Heart left ventricle (tissue), 16 donors: Measurements from ENCODE around the gene CNP. TPM values are rescaled to one million over a fixed set of nuclear protein-coding genes. Genes with fewer than 3 reads are reported as not detected.

Source experiments
- ATAC-seq, 4 donors: fragments of 200-7000 bp; cut with Tn5 transposase; one replicate each; pipeline ENCODE4 v1.9.1; 2020 to 2022; ENCODE audit warnings: moderate library complexity in 4 of 4, mild to moderate bottlenecking in 3 of 4, moderate number of reproducible peaks in 1 of 4
- DNase-seq, 5 donors: peaks; one replicate each; pipeline ENCODE4 v3.0.0-alpha.2; 2020
- H3K27ac ChIP-seq, 12 donors: fragments of 200-600 bp; sonication (generic) in 4 of 12; one replicate each; pipeline versions ENCODE4 v1.5.0 to v1.8.0; 2016 to 2022; ENCODE audit warnings: mild to moderate bottlenecking in 2 of 12
- H3K27me3 ChIP-seq, 9 donors: fragments of 200-600 bp; sonication (generic) in 2 of 9; one replicate each; pipeline versions ENCODE4 v1.5.1 to v1.8.0; 2016 to 2022; ENCODE audit warnings: mild to moderate bottlenecking in 3 of 9
- H3K36me3 ChIP-seq, 9 donors: fragments of 200-600 bp; sonication (generic) in 2 of 9; one replicate each; pipeline versions ENCODE4 v1.5.0 to v1.8.0; 2018 to 2022; ENCODE audit warnings: mild to moderate bottlenecking in 2 of 9
- H3K4me1 ChIP-seq, 12 donors: fragments of 200-600 bp; sonication (generic) in 4 of 12; one replicate each; pipeline versions ENCODE4 v1.5.0 to v1.8.0; 2016 to 2022; ENCODE audit warnings: mild to moderate bottlenecking in 3 of 12
- H3K4me3 ChIP-seq, 12 donors: fragments of 200-600 bp; sonication (generic) in 4 of 12; one replicate each; pipeline versions ENCODE4 v1.5.0 to v1.8.0; 2017 to 2022; ENCODE audit warnings: mild to moderate bottlenecking in 9 of 12, moderate library complexity in 4 of 12
- H3K9me3 ChIP-seq, 12 donors: fragments of 200-600 bp; sonication (generic) in 4 of 12; one replicate each; pipeline versions ENCODE4 v1.5.0 to v1.8.0; 2016 to 2022; ENCODE audit warnings: mild to moderate bottlenecking in 1 of 12
- POLR2A ChIP-seq, 2 donors: fragments of 450-650 bp; IDR thresholded peaks; one replicate each; pipeline ENCODE4 v1.6.1; 2017; ENCODE audit warnings: antibody characterized with exemption in 2 of 2, mild to moderate bottlenecking in 2 of 2, moderate library complexity in 2 of 2
- WGBS, 4 donors: extraction: QIAGEN DNeasy Blood & Tissue Kit in 2 of 4; methylation state at CpG; one replicate each; pipeline versions ENCODE4 v1.1.5 to v1.1.7; 2013 to 2018; 5-methylcytosine and 5-hydroxymethylcytosine counted together
- intact Hi-C, 10 donors: fragments of 100-400 bp; cut with DNase I; formaldehyde crosslinking; loops; one replicate each; pipeline versions ENCODE4 v1.11.1 to v1.14.2; 2022
- polyA plus RNA-seq, 2 donors: library from polyadenylated mRNA; stranded (reverse); fragments of 200-250 nt; gene quantifications; one replicate each; pipeline ENCODE4 v1.2.3, GENCODE V29; 2013
- total RNA-seq, 9 donors: library from RNA; depleted of rRNA in 2 of 9; stranded (reverse); fragments of >200 nt in 2 of 9; fragmentation: NEBNext Ultra II Directional in 3 of 9; extraction: Animal tissue kit (Norgen Biotek cat#: 25700) in 3 of 9; gene quantifications; one replicate each; pipeline versions ENCODE4 v1.1.0 to v1.2.4, GENCODE V29; 2016 to 2023
- TF ChIP-seq, protein P1 (sequence below), 12 donors: fragments of 200-600 bp; sonication (generic) in 4 of 12; IDR thresholded peaks; one replicate each; pipeline versions ENCODE4 v1.5.0 to v1.8.0; 2018 to 2022; ENCODE audit warnings: antibody characterized with exemption in 12 of 12, mild to moderate bottlenecking in 5 of 12
- donor health status: ischemic (EF 13 %, LVEDD 7.1; RV severe dilation, severe dysfunction).
- donor health status: healthy with polysubstance abuse.
- donor health status: DM: no; HTN: yes; CAD: no.
- donor health status: DM: no; HTN: no; CAD: no.
- donor health status: ischemic (EF 25% LVEDD 6.9; RV normal size, moderate dysfunction).
- donor health status: ischemic (EF 25% LVEDD 5.7; RV mildly dilated, moderate dysfunction).
- donor health status: healthy.
- donor health status: DM: yes; HTN: yes; CAD: no.
- donor health status: ischemic (EF 35%, LVEDD 5.7; RV mildly dilated, moderate dysfunction).
- donor health status: nonischemic (EF 11% LVEDD 7.7; RV severe dilation, severe dysfunction).
- donor health status: DM: yes; HTN: yes; CAD: no.
- donor health status: PGD.
- donor health status: ischemic (EF 29% LVEDD 5.4; RV normal size, mild dysfunction).
- donor health status: nonischemic (EF 23%, LVEDD 6.1; RV moderate dilation, normal function).

CNP gene
- total and polyA plus RNA-seq, 11 donors, result 19.3 to 49.1 (median 27.5) TPM

DNA sequence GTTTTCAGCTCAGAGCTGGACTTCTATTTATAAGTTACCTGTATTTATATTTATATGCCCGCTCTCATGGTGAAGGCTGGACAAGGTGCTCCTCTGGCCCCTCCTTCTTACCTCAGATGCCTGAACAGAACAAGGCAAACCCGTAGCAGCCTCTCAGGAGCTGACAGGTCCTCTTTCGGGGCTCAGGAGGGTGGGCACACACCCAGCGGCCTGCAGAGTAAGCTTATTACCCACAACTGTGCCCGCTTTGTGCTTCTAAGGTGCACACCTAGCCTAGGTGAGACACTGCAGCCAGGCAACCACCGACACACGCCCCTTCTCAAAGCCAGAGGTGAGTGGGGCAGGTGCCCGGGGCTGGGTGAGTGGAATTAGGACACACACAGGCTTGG, 58.6 kb downstream of the CNP start:
- peak in 2 of 4 donors; percentile 1 to 9 for ATAC-seq
- H3K27me3 ChIP-seq, result peaks cover 0 to 9% (median 0%) of the 10 kb centered on the region in 9 donors

DNA sequence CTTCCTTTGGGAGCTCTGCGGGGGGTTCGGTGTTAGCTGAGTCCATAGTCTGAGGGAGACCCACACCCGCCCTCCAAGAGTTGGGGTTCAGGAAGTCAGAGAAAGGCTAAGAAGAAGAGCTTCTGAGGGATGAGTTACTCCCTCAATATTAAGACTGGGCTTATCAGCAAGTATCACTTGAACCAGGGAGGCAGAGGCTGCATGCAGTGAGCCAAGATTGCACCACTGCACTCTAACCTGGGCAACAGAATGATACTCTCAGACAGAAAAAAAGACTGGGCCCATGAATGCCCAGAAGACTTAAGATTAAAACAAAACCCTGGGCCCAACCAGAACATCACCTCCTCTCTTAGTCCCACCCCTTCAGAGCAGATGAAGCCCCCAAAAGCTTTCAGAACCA, 59.3 kb downstream of the CNP start:
- ATAC-seq (no peak), DNase-seq (no peak)
- H3K27ac ChIP-seq, result no peak overlapping the region
- TF ChIP-seq, protein P1, sequence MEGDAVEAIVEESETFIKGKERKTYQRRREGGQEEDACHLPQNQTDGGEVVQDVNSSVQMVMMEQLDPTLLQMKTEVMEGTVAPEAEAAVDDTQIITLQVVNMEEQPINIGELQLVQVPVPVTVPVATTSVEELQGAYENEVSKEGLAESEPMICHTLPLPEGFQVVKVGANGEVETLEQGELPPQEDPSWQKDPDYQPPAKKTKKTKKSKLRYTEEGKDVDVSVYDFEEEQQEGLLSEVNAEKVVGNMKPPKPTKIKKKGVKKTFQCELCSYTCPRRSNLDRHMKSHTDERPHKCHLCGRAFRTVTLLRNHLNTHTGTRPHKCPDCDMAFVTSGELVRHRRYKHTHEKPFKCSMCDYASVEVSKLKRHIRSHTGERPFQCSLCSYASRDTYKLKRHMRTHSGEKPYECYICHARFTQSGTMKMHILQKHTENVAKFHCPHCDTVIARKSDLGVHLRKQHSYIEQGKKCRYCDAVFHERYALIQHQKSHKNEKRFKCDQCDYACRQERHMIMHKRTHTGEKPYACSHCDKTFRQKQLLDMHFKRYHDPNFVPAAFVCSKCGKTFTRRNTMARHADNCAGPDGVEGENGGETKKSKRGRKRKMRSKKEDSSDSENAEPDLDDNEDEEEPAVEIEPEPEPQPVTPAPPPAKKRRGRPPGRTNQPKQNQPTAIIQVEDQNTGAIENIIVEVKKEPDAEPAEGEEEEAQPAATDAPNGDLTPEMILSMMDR (IDR thresholded peaks at IDR 0.05), result no peak
- TF ChIP-seq POLR2A (IDR thresholded peaks at IDR 0.05), result no peak
- WGBS, 4 donors, result 90 to 96% (median 93%) methylated on average over 3 of the region's 3 CpGs
- H3K27me3 ChIP-seq, result peaks cover 0 to 9% (median 0%) of the 10 kb centered on the region in 9 donors
- no peak overlapping the region for H3K4me3 ChIP-seq
- H3K4me1 ChIP-seq, result peaks cover 0 to 48% (median 21%) of the 10 kb centered on the region in 12 donors
- H3K9me3 ChIP-seq, result no peaks in the 10 kb centered on the region
- intact Hi-C loops, result loop anchor here (1.0 to 10.0 kb wide), 10 partner anchors 41 to 289 kb away; partner anchors contain the start of gene DHX58 (in 1 of the 10)
- peaks cover 0 to 32% (median 30%) of the 10 kb centered on the region in 9 donors for H3K36me3 ChIP-seq

More for the DNA sequence above, 58.6 kb downstream of the CNP start:
- no peak overlapping the region for H3K4me3 ChIP-seq
- H3K36me3 ChIP-seq, result peaks cover 0 to 32% (median 30%) of the 10 kb centered on the region in 9 donors
- DNase-seq, result no peak
- H3K9me3 ChIP-seq, result no peaks in the 10 kb centered on the region
- H3K4me1 ChIP-seq, result peaks cover 0 to 54% (median 27%) of the 10 kb centered on the region in 12 donors
- peak overlapping the region in 11 of 12 donors; percentile 47 to 88 (median 69) for H3K27ac ChIP-seq
- WGBS, 4 donors, result 63 to 71% (median 70%) methylated on average over 8 of the region's 8 CpGs
- intact Hi-C loops, result loop anchor here (1.0 to 10.0 kb wide), 10 partner anchors 42 to 290 kb away; partner anchors contain the start of gene DHX58 (in 1 of the 10)
- TF ChIP-seq, protein P1 (IDR thresholded peaks at IDR 0.05), result peak in 1 of 12 donors; percentile 11
- TF ChIP-seq POLR2A (IDR thresholded peaks at IDR 0.05), result no peak

- Histone ChIP-seq H3K4me3 (no peak overlapping the region), H3K27ac (no peak overlapping the region), H3K27me3 (peaks cover 0 to 9% (median 0%) of the 10 kb centered on the region in 9 donors), H3K36me3 (peaks cover 0 to 25% (median 23%) of the 10 kb centered on the region in 9 donors), H3K4me1 (peaks cover 0 to 37% (median 14%) of the 10 kb centered on the region in 12 donors), H3K9me3 (no peaks in the 10 kb centered on the region)
- no peak for ATAC-seq
- intact Hi-C loops, result loop anchor here in 7 of 10 donors (5.0 to 10.0 kb wide), 4 partner anchors 40 to 288 kb away; no protein-coding TSS in a partner anchor
- TF ChIP-seq, protein P1 (IDR thresholded peaks at IDR 0.05), result no peak
- TF ChIP-seq POLR2A (IDR thresholded peaks at IDR 0.05), result no peak
- WGBS, 4 donors, result 57 to 59% (median 58%) methylated on average over 16 to 17 of the region's 17 CpGs
- DNase-seq, result no peak
These were observed 60.4 kb downstream of the CNP start for GRCh38 chr17:42026857-42027589.

Other genes starting within 250 kb of the CNP start
- gene HAP1, start 232.2 kb upstream of the CNP start, total RNA-seq, result under 1 TPM in 4 of 9 donors, not detected in 5; 0.07 to 0.35 (median 0.10) TPM
- under 1 TPM in 1 of 2 donors, not detected in 1; 0.10 TPM for gene HAP1, start 232.2 kb upstream of the CNP start, polyA plus RNA-seq
- gene JUP, start 180.1 kb upstream of the CNP start, total RNA-seq, result 100 to 1,000 TPM; 143 to 503 (median 166) TPM
- 100 to 1,000 TPM in 1 of 2 donors, 10 to 100 TPM in 1; 94.6 to 148 TPM for gene JUP, start 180.1 kb upstream of the CNP start, polyA plus RNA-seq
- 10 to 100 TPM in 1 of 9 donors, 1 to 10 TPM in 8; 2.2 to 10.1 (median 5.3) TPM for gene P3H4, start 154.8 kb upstream of the CNP start, total RNA-seq
- gene P3H4, start 154.8 kb upstream of the CNP start, polyA plus RNA-seq, result 1 to 10 TPM; 4.2 to 9.4 TPM
- 10 to 100 TPM in 5 of 9 donors, 1 to 10 TPM in 4; 6.5 to 40.4 (median 12.5) TPM for gene FKBP10, start 153.8 kb upstream of the CNP start, total RNA-seq
- 10 to 100 TPM; 11.4 to 25.2 TPM for gene FKBP10, start 153.8 kb upstream of the CNP start, polyA plus RNA-seq
- gene NT5C3B, start 130.6 kb upstream of the CNP start, total RNA-seq, result 10 to 100 TPM; 16.0 to 26.7 (median 24.1) TPM
- gene NT5C3B, start 130.6 kb upstream of the CNP start, polyA plus RNA-seq, result 10 to 100 TPM; 30.0 to 50.9 TPM
- gene KLHL10, start 129.0 kb upstream of the CNP start, total RNA-seq, result under 1 TPM in 1 of 9 donors, not detected in 8; 0.10 TPM
- gene KLHL10, start 129.0 kb upstream of the CNP start, polyA plus RNA-seq, result under 1 TPM in 1 of 2 donors, not detected in 1; 0.08 TPM
- gene KLHL11, start 101.4 kb upstream of the CNP start, total RNA-seq, result 1 to 10 TPM; 2.3 to 5.9 (median 3.6) TPM
- gene KLHL11, start 101.4 kb upstream of the CNP start, polyA plus RNA-seq, result 1 to 10 TPM; 1.1 to 1.9 TPM
- 10 to 100 TPM; 18.2 to 55.5 (median 34.7) TPM for gene ACLY, start 47.8 kb upstream of the CNP start, total RNA-seq
- 10 to 100 TPM in 1 of 2 donors, 1 to 10 TPM in 1; 8.3 to 39.7 TPM for gene ACLY, start 47.8 kb upstream of the CNP start, polyA plus RNA-seq
- gene ODAD4, start 36.2 kb upstream of the CNP start, total RNA-seq, result under 1 TPM in 8 of 9 donors, not detected in 1; 0.38 to 0.96 (median 0.73) TPM
- gene ODAD4, start 36.2 kb upstream of the CNP start, polyA plus RNA-seq, result 1 to 10 TPM in 1 of 2 donors, under 1 TPM in 1; 0.69 to 1.2 TPM
- gene DNAJC7, start 50.6 kb downstream of the CNP start, total RNA-seq, result 10 to 100 TPM; 42.5 to 96.5 (median 70.5) TPM
- gene DNAJC7, start 50.6 kb downstream of the CNP start, polyA plus RNA-seq, result 100 to 1,000 TPM in 1 of 2 donors, 10 to 100 TPM in 1; 83.5 to 103 TPM
- gene NKIRAS2, start 53.3 kb downstream of the CNP start, total RNA-seq, result 10 to 100 TPM; 50.6 to 78.9 (median 52.8) TPM
- gene NKIRAS2, start 53.3 kb downstream of the CNP start, polyA plus RNA-seq, result 10 to 100 TPM; 66.7 to 73.0 TPM
- gene C17orf113, start 83.8 kb downstream of the CNP start, total RNA-seq, result 1 to 10 TPM in 2 of 9 donors, under 1 TPM in 7; 0.28 to 1.2 (median 0.72) TPM
- gene C17orf113, start 83.8 kb downstream of the CNP start, polyA plus RNA-seq, result under 1 TPM; 0.24 to 0.72 TPM
- under 1 TPM in 6 of 9 donors, not detected in 3; 0.14 to 0.38 (median 0.22) TPM for gene ZNF385C, start 131.7 kb downstream of the CNP start, total RNA-seq
- gene ZNF385C, start 131.7 kb downstream of the CNP start, polyA plus RNA-seq, result under 1 TPM; 0.06 to 0.11 TPM
- 10 to 100 TPM in 1 of 9 donors, 1 to 10 TPM in 8; 1.9 to 17.3 (median 3.7) TPM for gene DHX58, start 145.9 kb downstream of the CNP start, total RNA-seq
- 1 to 10 TPM; 1.8 to 4.9 TPM for gene DHX58, start 145.9 kb downstream of the CNP start, polyA plus RNA-seq
- 10 to 100 TPM in 8 of 9 donors, 1 to 10 TPM in 1; 6.9 to 17.6 (median 14.8) TPM for gene KAT2A, start 154.6 kb downstream of the CNP start, total RNA-seq
- gene KAT2A, start 154.6 kb downstream of the CNP start, polyA plus RNA-seq, result 10 to 100 TPM; 15.3 to 33.0 TPM
- gene HSPB9, start 156.0 kb downstream of the CNP start, total RNA-seq, result not detected
- gene HSPB9, start 156.0 kb downstream of the CNP start, polyA plus RNA-seq, result not detected
- 10 to 100 TPM; 30.9 to 99.1 (median 48.2) TPM for gene RAB5C, start 188.2 kb downstream of the CNP start, total RNA-seq
- 10 to 100 TPM; 29.0 to 90.9 TPM for gene RAB5C, start 188.2 kb downstream of the CNP start, polyA plus RNA-seq
- gene KCNH4, start 214.3 kb downstream of the CNP start, total RNA-seq, result under 1 TPM in 8 of 9 donors, not detected in 1; 0.07 to 0.28 (median 0.14) TPM
- gene KCNH4, start 214.3 kb downstream of the CNP start, polyA plus RNA-seq, result under 1 TPM; 0.08 to 0.10 TPM
- not detected for gene HCRT, start 218.7 kb downstream of the CNP start, total RNA-seq
- not detected for gene HCRT, start 218.7 kb downstream of the CNP start, polyA plus RNA-seq
- gene GHDC, start 227.7 kb downstream of the CNP start, total RNA-seq, result 10 to 100 TPM in 3 of 9 donors, 1 to 10 TPM in 6; 4.9 to 17.3 (median 8.3) TPM
- gene GHDC, start 227.7 kb downstream of the CNP start, polyA plus RNA-seq, result 1 to 10 TPM; 6.2 to 9.4 TPM